TTC549 (cell line): ENCODE results near the gene FAM170B.

Experiments used
- FAIRE-seq: peaks from 2 replicates; lab custom pipeline; 2012; peaks lifted over from hg19 to GRCh38; lab: Jason Lieb, UNC

FAM170B gene

DNA sequence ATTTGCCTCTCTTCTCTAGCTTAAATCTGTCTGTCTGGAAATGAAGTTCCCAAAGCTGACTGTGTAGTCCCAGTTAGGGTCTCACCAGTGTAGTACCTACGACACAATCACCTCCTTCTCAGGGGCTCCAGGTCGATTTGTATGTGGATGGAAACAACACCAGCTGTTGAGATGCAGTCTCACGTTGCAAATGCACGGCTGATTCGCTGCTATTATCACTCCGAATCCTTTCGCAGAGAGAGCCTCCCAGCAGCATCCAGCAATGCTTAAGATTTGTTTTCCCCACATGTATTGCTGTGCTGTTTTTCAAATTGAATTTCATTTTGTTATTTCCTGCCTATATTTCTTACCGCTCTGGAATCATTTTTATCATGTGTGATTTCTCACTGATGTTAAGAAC is 34.8 kb downstream of the FAM170B start:
- FAIRE-seq, result no peak

GRCh38 chr10:49096890-49097445 is 36.9 kb downstream of the FAM170B start:
- FAIRE-seq, result no peak

- FAIRE-seq, result no peak
Observed at GRCh38 chr10:49094646-49095045, 39.2 kb downstream of the FAM170B start.

DNA sequence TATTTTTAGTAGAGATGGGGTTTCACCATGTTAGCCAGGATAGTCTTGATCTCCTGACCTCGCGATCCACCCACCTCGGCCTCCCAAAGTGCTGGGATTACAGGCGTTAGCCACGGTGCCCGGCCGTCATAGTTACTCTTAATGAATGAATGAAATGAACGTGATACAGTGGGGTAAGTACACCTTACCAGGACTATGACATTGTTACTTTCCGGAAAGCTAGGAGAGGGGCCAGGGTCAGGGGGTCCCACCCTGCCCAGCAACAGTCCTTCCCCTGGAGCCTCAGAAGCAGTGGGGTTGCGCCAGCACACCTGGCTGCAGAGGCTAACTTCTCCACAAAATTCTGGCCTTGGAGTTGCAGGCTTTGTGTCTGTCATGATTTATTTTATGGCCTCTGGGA is 39.9 kb downstream of the FAM170B start:
- no peak for FAIRE-seq

- no peak for FAIRE-seq
Observed at GRCh38 chr10:49092477-49092876, 41.3 kb downstream of the FAM170B start.

DNA sequence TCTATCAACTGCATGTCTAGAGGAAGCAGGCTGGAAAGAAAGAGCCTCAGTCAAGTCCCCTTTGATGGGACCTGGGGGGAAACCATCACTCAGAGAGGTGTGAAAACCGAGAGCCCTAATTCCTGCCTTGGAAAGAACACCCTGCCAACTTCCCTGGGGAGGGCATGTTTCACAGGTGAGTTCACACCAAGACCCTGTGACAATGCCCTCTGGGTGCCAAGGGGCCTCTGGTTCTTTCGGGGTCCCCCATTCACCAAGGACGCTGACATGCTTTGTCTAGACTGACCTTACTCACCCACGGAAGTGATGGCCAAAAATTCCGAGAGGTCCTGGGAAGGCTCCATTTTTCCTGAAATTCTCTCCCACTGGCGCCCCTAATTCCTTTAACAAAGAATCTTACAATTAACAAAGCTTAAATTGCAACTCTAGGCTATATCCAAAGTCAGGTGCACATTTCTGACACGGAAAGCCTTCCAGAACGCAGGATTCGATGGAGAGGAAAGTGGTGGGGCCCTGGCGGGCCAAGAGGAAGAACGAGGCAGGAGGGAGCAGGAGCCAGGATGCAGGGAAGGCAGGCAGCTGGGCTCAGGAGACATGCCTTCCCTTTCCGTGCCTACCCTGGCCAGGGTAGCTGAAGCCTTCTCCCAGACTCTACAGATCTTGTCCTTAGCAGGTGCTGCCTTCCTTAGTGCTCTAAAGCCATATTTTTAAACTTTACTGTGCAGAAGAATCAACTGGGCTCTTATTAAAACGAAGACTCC is 42.2 kb downstream of the FAM170B start:
- FAIRE-seq, result no peak

- no peak for FAIRE-seq
Observed at GRCh38 chr10:49090696-49091380, 43.0 kb downstream of the FAM170B start.

DNA sequence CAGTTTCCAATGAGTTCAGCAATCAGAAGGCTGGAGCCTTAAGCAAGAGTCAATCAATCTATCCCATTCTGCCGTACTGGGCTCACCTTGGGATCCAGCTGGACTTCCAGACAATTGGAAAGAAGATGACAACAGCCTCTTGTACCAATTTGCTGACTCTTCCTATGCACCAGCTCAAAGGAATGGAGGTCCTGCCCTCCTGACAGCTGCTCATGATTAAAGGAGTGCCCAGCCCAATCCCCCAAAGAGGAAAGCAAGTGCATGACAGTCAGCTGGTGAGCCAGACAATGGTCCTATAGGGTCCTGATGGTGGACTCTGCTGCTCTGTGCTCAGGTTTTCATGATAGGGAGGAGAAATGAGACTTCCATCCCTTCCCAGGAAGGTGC is 43.6 kb downstream of the FAM170B start:
- no peak for FAIRE-seq

- FAIRE-seq, result no peak
Observed at GRCh38 chr10:49089557-49090188, 44.1 kb downstream of the FAM170B start.

DNA sequence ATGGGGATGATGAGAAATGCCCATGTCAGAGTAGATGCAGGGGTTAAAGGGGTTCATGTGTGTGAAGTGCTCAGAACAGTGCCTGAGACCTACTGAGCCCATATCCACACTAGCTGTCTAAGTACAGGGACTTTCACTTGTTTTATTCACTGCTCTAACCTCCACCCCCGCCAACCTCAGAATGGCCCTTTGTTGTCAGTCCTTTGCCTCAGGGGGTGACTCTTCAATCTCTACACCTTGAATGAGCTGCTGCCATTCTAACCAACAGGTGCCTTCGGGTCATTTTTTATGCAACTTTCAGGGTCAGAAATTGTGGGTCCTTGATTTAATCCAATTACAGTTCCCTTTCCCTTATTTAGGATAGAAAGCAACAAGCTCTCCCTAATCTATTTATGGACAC is 44.7 kb downstream of the FAM170B start:
- no peak for FAIRE-seq

DNA sequence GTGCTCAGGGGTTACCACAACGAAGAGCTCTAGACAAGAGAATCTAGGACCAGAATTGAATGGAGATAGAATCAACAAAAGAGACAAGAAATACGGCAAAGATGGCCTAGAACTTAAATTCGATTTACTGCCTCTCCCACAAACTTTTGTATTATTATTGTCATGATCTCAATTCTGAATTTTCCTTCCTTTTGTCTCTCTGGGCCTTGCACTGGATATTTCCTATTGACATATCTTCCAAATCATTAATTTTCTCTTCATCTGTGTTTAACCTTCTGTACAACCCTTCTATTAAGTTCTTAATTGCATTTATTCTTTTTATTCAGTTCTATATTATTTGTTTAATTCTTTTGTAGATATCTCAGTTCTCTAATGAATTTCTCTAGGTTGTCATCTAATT is 46.9 kb downstream of the FAM170B start:
- FAIRE-seq, result no peak

DNA sequence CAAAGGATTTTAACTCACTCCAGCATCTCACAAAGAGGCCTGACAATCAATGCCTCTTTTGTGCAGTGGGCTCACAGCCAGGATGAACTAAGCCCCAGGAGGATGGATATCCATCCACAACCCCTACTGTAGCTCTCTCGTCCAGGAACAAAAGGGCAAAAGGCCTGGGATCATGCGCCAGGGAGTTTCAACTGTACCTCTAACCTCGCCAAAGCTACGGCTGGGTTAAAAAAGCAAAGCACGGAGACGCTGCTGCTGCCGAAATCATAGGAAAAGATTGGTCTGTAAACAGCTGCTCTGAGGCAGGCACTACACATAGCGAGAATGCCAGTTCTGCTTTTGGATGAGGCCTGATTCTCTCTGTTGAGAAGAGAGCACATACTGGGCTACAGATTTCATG is 50.6 kb downstream of the FAM170B start:
- no peak for FAIRE-seq

DNA sequence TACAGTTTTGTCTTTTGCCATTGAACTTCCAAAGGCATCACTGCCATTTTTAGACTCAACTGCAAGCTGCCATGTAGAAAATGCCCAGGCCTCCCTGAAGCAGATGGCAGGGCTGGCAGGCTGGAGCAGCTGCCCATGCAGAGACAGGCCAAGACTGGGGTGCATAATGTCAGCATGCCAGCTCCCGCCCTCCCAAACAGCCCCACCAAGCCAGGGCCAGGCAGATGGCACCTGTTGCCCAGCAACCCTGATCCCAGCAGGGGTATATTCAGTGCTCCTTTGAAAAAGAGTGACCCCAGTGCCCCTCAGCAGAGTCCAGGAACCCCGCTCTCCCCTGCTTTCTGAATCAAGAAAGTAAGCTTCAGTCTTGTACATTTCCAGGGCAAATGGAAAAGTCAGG is 51.1 kb downstream of the FAM170B start:
- no peak for FAIRE-seq

- no peak for FAIRE-seq
Observed at GRCh38 chr10:49081547-49082275, 52.1 kb downstream of the FAM170B start.
